ENCODE results near the gene RAB26. TPM values are rescaled to one million over a fixed set of nuclear protein-coding genes. Genes with fewer than 3 reads are reported as not detected.
"Not testable (repeated sequence)": the region's sequence is repeated elsewhere in the genome, so short reads cannot be mapped to it uniquely, and the experiment has no call there.

Gene RAB26
- total RNA-seq, 1 donor from 2014 or later, result 292 TPM

- Mint-ChIP-seq H3K27me3 (ENCODE audit: unreplicated experiment) (peaks cover 6% of the 10 kb centered on the region), H3K9me3 (ENCODE audit: unreplicated experiment) (peaks cover 3% of the 10 kb centered on the region), H3K36me3 (ENCODE audit: unreplicated experiment) (no peaks in the 10 kb centered on the region), H3K4me1 (ENCODE audit: low read depth, unreplicated experiment) (no peaks in the 10 kb centered on the region), H3K27ac (ENCODE audit: unreplicated experiment) (no peak overlapping the region), H3K4me3 (ENCODE audit: unreplicated experiment) (no peak overlapping the region)
- no peak for TF ChIP-seq CTCF (IDR thresholded peaks at IDR 0.05; ENCODE audit: partially characterized antibody, unreplicated experiment)
- DNase-seq, result no peak
Observed at GRCh38 chr16:2115591-2115973, 32.8 kb upstream of the RAB26 start.

GRCh38 chr16:2116428-2116827 is 32.0 kb upstream of the RAB26 start:
- not testable (repeated sequence) for H3K27me3 Mint-ChIP-seq (ENCODE audit: unreplicated experiment); DNase-seq; H3K9me3 Mint-ChIP-seq (ENCODE audit: unreplicated experiment); H3K27ac Mint-ChIP-seq (ENCODE audit: unreplicated experiment); H3K4me1 Mint-ChIP-seq (ENCODE audit: low read depth, unreplicated experiment); H3K4me3 Mint-ChIP-seq (ENCODE audit: unreplicated experiment); H3K36me3 Mint-ChIP-seq (ENCODE audit: unreplicated experiment)

GRCh38 chr16:2117341-2117740 is 31.1 kb upstream of the RAB26 start:
- H3K9me3 Mint-ChIP-seq (ENCODE audit: unreplicated experiment); H3K27me3 Mint-ChIP-seq (ENCODE audit: unreplicated experiment); DNase-seq; H3K27ac Mint-ChIP-seq (ENCODE audit: unreplicated experiment); H3K4me1 Mint-ChIP-seq (ENCODE audit: low read depth, unreplicated experiment); H3K36me3 Mint-ChIP-seq (ENCODE audit: unreplicated experiment); H3K4me3 Mint-ChIP-seq (ENCODE audit: unreplicated experiment): not testable (repeated sequence)

- not testable (repeated sequence) for H3K4me1 Mint-ChIP-seq (ENCODE audit: low read depth, unreplicated experiment); H3K9me3 Mint-ChIP-seq (ENCODE audit: unreplicated experiment); H3K4me3 Mint-ChIP-seq (ENCODE audit: unreplicated experiment); H3K27me3 Mint-ChIP-seq (ENCODE audit: unreplicated experiment); H3K27ac Mint-ChIP-seq (ENCODE audit: unreplicated experiment); DNase-seq; H3K36me3 Mint-ChIP-seq (ENCODE audit: unreplicated experiment)
Observed at GRCh38 chr16:2117960-2118722, 30.3 kb upstream of the RAB26 start.

- DNase-seq; H3K9me3 Mint-ChIP-seq (ENCODE audit: unreplicated experiment); H3K4me1 Mint-ChIP-seq (ENCODE audit: low read depth, unreplicated experiment); H3K27me3 Mint-ChIP-seq (ENCODE audit: unreplicated experiment); H3K36me3 Mint-ChIP-seq (ENCODE audit: unreplicated experiment): not testable (repeated sequence)
- Mint-ChIP-seq H3K27ac (ENCODE audit: unreplicated experiment) (peak overlapping the region; percentile 36), H3K4me3 (ENCODE audit: unreplicated experiment) (peak overlapping the region; percentile 28)
Observed at GRCh38 chr16:2121325-2121724, 27.1 kb upstream of the RAB26 start.

- TF ChIP-seq CTCF (IDR thresholded peaks at IDR 0.05; ENCODE audit: partially characterized antibody, unreplicated experiment), result no peak
- H3K4me3 Mint-ChIP-seq (ENCODE audit: unreplicated experiment), result no peak overlapping the region
- peaks cover 8% of the 10 kb centered on the region for H3K4me1 Mint-ChIP-seq (ENCODE audit: low read depth, unreplicated experiment)
- peaks cover 8% of the 10 kb centered on the region for H3K9me3 Mint-ChIP-seq (ENCODE audit: unreplicated experiment)
- H3K36me3 Mint-ChIP-seq (ENCODE audit: unreplicated experiment), result no peaks in the 10 kb centered on the region
- no peak for DNase-seq
- no peak overlapping the region for H3K27ac Mint-ChIP-seq (ENCODE audit: unreplicated experiment)
- H3K27me3 Mint-ChIP-seq (ENCODE audit: unreplicated experiment), result peaks cover 2% of the 10 kb centered on the region
Observed at GRCh38 chr16:2121853-2122252, 26.6 kb upstream of the RAB26 start.

- TF ChIP-seq CTCF (IDR thresholded peaks at IDR 0.05; ENCODE audit: partially characterized antibody, unreplicated experiment), result no peak
- DNase-seq, result no peak
- no peaks in the 10 kb centered on the region for H3K36me3 Mint-ChIP-seq (ENCODE audit: unreplicated experiment)
- H3K4me3 Mint-ChIP-seq (ENCODE audit: unreplicated experiment), result no peak overlapping the region
- H3K27me3 Mint-ChIP-seq (ENCODE audit: unreplicated experiment), result peaks cover 2% of the 10 kb centered on the region
- peaks cover 11% of the 10 kb centered on the region for H3K4me1 Mint-ChIP-seq (ENCODE audit: low read depth, unreplicated experiment)
- peaks cover 8% of the 10 kb centered on the region for H3K9me3 Mint-ChIP-seq (ENCODE audit: unreplicated experiment)
- H3K27ac Mint-ChIP-seq (ENCODE audit: unreplicated experiment), result peak overlapping the region; percentile 55
Observed at GRCh38 chr16:2122429-2122828, 26.0 kb upstream of the RAB26 start.

- not testable (repeated sequence) for H3K27me3 Mint-ChIP-seq (ENCODE audit: unreplicated experiment); H3K36me3 Mint-ChIP-seq (ENCODE audit: unreplicated experiment); H3K9me3 Mint-ChIP-seq (ENCODE audit: unreplicated experiment); DNase-seq; H3K4me3 Mint-ChIP-seq (ENCODE audit: unreplicated experiment); H3K27ac Mint-ChIP-seq (ENCODE audit: unreplicated experiment)
- H3K4me1 Mint-ChIP-seq (ENCODE audit: low read depth, unreplicated experiment), result peaks cover 11% of the 10 kb centered on the region
Observed at GRCh38 chr16:2122934-2123683, 25.3 kb upstream of the RAB26 start.

GRCh38 chr16:2123706-2124376 is 24.6 kb upstream of the RAB26 start:
- DNase-seq; H3K36me3 Mint-ChIP-seq (ENCODE audit: unreplicated experiment); H3K9me3 Mint-ChIP-seq (ENCODE audit: unreplicated experiment); H3K27me3 Mint-ChIP-seq (ENCODE audit: unreplicated experiment); H3K27ac Mint-ChIP-seq (ENCODE audit: unreplicated experiment); H3K4me3 Mint-ChIP-seq (ENCODE audit: unreplicated experiment): not testable (repeated sequence)
- peaks cover 12% of the 10 kb centered on the region for H3K4me1 Mint-ChIP-seq (ENCODE audit: low read depth, unreplicated experiment)

All from glutamatergic neuron (in vitro differentiated cells).